HG03095 (cell line): Measurements from ENCODE around the gene CHRNA7.

Source experiments
- ATAC-seq: cut with Tn5 transposase; IDR thresholded peaks from one replicate; pipeline ENCODE4 v1.9.1; 2021; ENCODE audit warnings: moderate library complexity; ENCODE audit not compliant: unreplicated experiment

Gene CHRNA7

DNA sequence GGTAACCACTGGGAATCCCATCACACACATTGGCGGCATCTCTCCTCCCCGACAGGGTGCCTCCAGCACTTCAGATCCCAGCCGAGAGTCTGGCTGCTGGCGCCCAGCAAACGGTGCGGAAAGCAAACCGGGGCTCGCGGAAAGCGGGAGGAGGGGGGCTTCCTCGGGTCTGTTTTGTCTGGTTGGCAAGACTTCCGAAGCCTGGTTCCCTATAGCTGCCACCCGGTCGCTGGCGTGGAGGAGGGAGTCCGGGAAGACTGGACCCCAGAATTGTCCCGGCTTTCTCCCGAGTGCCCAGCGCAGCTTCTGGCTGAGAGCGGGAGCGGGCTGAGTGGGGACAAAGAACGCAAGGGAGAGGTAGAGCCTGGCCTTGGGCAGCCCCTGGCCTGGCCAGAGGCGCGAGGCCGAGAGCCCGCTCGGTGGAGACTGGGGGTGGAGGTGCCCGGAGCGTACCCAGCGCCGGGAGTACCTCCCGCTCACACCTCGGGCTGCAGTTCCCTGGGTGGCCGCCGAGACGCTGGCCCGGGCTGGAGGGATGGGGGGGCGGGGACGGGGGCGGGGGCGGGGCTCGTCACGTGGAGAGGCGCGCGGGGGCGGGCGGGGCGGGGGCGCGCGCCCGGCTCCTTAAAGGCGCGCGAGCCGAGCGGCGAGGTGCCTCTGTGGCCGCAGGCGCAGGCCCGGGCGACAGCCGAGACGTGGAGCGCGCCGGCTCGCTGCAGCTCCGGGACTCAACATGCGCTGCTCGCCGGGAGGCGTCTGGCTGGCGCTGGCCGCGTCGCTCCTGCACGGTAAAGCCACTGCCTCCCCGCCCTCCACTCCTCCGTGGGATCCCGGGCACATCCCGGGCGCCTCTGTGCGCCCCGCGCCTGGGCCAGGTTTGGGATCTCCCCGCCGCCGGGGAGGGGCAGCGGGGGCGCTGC lies at the start of gene CHRNA7:
Gene CHRNA7 (plus strand): TSS at position 654 of the 920 bp plus-strand sequence. CDS start 80 bp downstream, at position 734.
- ATAC-seq, result no peak

DNA sequence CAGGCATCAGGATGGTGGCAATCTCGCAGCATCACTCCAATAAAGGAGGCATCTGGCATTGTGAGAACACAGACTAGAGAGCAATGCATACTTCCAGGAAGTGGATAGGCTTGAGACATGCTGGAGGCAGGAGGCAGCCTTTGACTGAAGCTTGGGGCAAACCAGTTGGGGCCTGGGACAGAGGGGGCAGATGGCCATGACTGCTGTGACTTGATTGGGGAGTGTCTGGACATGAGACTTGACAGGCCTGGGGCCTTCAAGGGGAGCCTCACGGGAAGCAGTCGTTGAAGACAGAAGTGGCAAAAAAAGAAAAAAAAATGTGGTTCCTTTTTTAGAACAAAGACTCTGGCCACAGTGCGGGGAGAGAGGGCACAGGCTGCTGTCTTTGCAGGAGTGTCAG lies 44.7 kb upstream of the CHRNA7 start:
- no peak for ATAC-seq

DNA sequence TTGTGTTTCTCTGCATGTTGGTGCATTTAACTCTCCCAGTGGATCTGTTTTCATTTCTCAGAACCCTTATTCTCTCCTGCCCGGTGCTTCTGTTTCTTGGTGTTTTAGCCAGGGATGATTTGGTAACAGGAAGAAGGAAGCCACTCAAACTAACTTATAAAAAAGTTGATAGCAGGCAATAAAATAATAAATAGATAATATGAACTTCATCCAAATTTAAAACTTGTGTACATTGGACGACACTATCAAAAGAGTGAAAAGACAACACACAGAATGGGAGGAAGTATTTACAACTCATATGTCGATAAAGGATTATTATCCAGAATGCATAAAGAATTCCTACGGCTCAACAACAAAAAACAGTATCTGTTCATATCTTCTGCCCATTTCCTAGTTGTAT lies 37.3 kb upstream of the CHRNA7 start:
- ATAC-seq, result no peak

DNA sequence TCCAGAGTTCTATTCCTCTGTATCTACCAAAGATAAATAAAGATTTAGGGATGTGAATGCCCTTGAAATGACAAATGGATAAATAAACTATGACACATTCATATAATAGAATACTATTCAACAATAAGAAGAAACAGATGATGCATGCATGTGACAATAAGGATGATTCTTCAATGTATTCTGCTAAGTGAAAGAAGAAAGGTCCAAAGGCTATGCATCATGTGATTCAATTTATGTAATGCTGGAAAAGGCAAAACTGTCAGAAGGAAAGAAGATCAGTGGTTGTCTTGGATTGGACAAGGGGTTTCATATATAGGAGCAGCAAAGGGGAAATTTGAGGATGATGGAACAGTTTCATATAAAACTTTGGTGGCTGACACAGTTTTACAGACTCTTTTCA lies 32.6 kb upstream of the CHRNA7 start:
- ATAC-seq, result no peak

DNA sequence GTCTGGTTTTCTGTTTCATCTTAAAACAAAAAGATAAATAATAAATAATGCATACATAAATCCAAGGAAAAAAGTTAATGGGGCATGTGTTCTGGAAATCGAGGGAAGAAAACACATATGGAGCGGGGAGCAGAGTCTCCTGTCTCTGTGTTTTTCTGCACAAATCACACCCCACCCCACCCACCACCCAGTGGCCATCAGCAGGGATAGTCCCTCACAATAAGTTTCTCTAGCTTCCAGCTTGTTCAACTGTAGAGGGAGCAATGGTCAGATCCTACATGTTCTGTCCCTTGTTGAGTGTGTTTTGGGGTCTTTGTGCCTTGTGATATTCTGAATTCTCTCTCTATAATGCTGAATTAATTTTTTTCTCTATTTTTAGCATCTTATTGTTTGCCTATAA lies 26.8 kb upstream of the CHRNA7 start:
- no peak for ATAC-seq

DNA sequence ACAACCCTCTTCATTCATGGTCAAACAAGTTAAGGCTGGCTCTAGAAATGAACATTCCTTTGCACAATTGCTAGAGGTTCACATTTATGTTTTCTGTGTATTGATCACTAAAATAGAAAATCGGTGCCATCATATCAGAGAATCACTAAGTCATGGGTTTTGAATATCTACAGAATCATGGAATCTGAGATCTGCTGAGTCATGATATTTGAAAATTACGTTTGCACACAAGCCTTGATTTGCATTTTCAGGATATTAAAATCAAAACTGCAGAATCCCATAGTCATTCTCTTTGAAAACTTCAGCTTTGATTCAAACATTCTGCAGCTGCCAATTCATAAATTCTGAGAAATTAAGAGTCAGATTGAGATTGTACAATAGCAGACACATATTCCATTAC lies 26.1 kb upstream of the CHRNA7 start:
- no peak for ATAC-seq

DNA sequence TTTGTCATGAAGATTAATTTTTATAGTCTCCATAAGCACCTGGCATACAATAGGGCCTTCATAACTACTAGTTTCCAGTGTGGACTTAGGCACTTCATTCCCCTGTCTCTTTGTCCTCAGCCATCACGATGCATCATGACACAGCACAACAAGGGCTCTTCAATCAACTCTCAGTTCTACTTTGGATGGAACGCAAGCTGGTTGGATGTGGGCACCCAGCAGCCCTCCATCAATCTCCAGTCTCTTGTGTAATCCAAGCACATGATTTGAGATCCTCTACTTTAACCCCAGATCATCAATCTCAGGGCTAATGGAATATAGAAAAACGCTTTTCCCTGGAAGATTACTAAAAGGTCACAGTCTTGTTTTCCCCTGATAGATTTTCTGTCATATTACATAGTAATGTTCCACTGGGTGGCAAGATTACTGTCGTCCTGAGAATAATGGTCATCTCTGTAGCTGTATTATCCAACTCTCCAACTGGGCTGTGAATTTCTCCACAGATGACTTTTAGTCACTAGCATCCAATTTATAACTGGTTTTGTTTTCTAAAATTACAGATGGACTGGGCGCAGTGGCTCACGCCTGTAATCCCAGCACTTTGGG lies 22.9 kb upstream of the CHRNA7 start:
- no peak for ATAC-seq

DNA sequence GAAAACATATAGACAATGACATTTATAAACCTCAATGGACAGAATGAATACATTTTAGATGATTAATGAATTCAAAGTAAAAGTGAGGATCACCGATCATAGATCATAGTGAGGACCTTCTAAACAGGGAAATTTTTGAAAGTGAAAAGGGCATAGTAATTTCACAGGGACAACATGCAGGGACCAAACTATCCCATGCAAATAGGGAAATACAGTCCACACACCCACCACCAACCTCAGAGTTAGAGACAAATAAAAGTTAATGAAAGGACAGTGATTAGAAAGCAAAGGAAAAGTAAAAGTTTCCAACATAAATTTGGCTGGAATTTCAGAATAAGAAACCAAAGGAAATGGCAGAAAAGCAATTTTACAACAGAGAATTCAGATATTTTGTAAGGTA lies 15.4 kb upstream of the CHRNA7 start:
- ATAC-seq, result no peak

DNA sequence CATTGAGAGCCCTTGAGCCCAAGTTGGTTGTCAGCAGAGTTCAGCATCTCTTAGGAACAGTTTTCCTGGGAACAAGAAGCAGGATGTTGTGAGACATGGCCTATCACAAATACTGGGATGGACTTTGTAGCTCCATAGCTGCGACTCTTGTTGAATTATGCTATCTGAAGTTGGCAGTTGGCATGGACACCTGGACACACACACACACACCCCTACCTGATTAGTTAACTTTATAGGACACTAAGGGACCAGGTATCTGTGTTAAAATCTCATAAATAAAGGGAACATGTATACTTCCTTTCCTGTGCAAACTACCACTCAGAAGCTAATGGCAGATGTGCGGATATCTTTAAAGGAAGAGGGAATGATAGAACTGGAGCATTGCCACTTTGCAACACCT lies 10.2 kb upstream of the CHRNA7 start:
- ATAC-seq, result no peak

DNA sequence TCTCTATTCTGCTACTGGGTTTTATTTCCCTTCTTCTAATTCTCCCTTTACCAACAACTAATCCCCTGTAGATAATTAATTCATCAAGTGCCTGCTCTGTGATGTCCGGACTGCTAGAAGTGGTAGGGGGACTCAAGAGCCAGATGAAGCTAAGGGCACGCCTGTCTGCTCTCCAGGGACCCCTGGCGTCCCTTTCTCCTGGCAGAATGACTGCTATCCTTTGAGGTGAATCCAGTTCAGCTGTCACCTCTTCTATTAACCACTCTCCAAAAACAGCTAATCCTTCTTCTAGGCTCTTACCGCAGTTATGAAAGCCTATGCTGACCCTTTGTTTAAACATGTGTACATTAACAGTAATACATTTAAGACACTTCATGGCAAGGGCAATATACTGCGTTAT lies 1.4 kb upstream of the CHRNA7 start:
- no peak for ATAC-seq

DNA sequence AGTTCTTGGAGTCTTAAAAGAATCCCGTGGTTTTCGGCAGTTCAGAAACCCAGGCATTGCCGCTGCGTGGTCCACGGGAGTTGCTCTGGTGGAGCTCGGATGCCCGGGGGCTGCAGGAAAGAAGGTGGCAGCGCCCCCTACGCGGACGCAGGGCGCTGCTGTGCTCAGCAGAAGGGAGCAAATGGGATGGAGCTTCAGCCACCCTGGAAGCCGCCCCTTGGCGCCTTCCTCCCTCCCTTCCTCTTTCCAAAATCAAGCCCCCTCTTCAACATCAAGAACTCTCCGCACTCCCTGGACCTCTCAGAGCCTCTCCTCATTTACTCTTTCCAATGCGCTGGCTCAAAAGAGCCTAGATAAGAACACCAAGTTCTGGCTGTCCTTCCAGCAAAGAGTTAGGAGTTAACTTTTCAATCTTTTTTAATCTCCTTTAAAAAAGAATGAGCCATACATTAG lies 880 bp upstream of the CHRNA7 start:
- no peak for ATAC-seq

DNA sequence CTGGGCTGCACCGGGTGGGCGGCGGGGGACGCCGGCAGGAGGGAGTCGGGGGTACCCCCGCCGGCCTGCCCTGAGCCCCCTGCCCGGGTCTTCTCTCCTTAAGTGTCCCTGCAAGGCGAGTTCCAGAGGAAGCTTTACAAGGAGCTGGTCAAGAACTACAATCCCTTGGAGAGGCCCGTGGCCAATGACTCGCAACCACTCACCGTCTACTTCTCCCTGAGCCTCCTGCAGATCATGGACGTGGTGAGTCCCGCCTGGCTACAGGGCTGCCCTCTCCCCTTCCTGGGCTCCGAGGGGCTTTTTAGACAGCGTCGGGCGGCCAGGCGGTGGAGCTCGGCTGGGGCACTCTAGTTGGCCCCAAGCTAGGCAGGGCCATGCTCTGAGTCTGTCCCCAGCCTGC lies 480 bp downstream of the CHRNA7 start:
- no peak for ATAC-seq

DNA sequence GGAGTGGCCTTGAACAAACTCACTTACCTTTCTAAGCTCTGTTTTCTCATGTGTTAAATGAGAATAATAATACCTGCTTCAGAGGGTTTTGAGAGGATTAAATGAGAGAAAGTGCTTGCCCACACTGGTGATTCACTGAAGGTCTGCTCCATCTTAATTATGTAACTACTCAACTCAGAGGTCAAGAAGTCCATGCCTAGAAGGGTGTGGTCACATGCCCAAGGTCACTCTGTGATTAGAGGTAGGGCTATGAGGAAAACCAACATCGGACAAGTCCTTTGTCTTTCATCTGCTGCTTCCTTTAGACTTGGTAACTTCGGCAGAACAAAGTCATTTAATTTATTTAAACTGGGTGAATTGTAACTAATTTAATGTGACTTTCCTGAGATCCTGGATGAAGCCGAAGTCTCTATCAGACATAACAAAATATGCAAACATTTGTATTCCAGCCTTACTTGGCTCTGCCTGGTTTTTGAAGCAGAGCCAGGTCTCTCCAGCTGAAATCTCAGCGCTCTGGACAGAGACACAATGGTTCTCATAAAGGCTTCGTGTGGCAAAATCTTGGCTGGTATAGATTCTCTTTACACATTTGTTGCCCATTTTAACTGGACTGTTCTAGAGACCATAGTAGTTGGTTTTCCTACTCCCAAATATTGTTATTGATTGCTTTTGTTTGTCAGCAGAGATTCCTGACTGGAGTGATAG lies 3.0 kb downstream of the CHRNA7 start:
- no peak for ATAC-seq

DNA sequence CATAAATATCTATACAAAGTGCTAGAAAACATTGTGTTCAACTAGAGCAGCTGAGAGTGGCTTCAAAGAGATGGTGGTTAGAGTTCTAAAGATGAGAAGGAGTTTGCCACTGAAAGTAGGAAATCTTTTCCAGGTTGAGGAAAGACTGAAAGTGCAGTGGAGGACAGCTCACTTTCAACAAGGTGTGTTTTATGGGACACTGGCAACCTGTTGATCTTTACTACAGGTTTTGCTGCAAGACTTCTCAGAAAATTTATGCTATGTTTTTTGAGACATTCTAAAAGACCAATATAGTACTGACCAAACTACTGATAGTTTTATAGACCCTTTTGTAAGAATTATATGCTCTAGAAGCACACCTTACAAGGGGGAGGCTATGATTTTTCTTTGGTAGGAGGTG lies 3.8 kb downstream of the CHRNA7 start:
- ATAC-seq, result no peak

DNA sequence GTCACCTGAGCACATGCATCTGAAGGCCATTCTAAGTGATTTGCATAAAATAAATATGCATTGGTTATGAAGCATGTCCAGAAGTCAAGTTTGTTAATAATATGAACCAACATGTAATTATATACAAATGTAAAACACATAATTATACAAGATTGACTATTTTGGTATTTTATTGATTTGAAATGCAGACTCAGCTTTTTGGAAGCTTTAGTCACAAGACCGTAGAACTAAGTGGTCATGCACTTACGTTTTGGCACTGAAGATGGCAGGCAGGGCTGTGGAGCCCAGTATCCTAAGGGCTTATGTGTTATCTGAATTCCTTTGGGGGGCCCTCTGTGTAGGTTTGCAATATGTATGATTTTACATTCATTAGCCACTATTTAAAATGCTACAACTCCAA lies 5.0 kb downstream of the CHRNA7 start:
- no peak for ATAC-seq

DNA sequence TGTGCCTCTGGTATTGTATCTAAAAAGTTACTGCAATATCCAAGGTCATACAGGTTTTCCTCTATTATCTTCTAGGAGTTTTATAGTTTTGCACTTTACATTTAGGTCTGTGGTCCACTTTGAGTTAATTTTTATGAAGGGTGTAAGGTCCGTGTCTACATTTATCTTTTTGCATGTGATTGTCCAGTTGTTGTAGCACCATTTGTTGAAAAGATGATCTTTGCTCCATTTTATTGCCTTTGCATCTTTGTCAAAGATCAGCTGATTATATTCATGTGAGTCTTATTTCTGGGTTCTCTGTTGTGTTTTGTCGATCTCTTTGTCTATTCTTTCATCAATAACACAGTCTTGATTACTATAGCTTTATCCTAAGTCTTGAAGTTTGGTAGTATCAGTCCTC lies 6.7 kb downstream of the CHRNA7 start:
- no peak for ATAC-seq

DNA sequence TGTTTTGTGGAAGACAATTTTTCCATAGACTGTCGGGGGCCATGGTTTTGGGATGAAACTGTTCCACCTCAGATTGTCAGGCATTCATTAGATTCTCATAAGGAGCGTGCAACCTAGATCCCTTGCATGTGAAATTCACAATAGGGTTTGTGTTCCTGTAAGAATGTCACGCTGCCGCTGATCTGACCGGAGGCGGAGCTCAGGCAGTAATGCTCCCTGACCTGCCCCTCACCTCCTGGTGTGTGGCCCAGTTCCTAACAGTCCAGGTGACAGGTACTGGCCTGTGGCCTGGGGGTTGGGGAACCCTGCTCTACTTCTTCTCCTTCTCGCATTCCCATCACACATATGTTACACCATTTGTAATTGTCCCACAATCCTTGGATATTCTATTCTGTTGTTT lies 11.0 kb downstream of the CHRNA7 start:
- no peak for ATAC-seq

DNA sequence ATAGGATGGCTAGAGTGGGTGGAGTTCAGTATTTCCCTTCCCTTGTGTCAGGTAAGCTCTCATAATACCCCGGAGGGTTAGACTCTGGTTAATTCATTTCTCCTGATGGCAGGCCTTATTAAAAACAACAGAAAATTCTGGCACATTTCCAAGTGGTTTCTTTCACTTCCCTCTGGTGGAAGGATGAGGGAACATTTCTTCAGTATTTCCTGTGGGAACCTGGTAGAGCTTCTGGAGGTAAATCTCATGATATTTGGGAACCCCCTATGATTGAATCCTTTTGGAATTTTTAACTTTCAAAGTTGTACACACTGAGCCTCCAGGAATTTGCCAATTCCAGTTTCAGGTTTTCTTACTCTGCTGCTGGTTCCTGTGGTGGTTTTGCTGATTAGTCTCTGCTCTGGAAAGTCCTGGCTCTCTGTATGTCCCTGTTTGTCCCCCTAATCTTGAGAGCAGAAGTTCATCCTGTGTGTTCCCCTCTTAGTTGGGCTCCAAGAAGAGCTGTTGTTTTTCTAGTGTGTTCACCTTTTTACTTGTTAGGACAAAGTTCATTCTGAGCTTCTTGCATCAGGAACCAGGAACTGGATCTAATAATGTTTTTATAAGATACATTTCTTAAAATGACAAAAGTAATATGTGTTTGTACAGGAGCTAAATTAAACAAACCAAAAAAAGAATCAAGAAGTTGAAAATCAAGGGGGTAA lies 12.1 kb downstream of the CHRNA7 start:
- ATAC-seq, result no peak

DNA sequence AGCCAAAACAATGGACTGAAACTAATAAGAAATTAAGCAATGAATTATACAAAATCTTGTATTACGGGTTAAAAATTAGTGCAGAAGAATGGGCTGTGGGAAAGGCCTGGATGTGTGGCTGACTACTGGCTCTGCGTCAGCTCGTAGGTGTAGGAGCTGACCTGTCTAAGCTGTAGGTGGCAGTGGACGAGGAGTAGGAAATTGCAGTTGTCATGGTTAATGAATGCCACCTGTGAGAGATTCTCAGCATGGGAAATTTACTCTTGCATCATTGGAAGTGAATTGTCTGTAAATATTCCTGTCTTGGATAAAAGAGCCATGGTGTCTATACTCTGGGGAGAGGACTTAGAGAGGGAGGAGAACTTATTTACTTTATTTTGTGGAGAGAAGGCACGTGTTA lies 23.4 kb downstream of the CHRNA7 start:
- ATAC-seq, result no peak

DNA sequence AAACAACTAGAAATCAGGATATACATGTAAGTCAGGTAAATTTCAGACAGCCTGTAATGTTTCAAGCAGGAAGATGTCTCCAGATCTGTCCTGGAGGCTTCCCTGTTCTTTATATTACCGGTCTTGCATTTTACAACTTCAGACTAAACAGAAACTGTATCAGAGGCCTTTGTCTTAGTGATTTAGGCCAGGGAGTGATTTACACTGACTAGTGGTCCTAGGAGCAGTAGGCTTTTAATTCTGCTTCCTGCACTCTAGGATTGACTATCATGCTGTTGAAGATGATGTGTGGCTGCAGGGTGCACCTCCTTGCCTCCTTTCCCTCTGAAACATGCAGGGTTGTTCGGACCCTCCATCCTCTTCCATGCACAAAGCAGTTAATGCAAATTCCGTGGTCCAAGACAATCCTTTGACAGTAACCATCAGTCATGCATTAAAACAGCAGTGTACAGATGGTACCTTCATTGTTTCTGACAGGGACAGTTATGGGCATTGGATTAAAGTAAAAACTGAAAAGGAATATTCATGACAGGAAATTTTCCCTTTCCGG lies 27.6 kb downstream of the CHRNA7 start:
- no peak for ATAC-seq

DNA sequence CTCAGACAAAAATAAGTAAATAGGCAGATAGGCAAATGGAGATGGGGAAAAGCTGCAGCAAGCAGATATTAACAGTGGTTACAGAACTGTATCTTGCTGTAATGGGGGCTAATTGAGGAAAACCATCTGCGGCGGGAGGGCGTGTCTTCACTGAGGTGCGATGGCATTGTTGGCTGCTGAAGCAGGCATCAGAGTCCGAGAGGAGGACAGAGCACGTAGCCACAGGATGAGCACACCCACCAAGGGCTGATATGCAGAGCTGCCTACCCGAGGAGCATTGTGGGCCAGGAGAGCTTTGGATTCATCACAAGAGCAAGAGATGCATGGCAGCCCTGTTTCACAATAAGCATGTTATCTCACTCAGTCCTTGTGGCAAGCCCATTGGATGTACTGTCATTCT lies 30.4 kb downstream of the CHRNA7 start:
- ATAC-seq, result no peak
